Activated CD8-positive, alpha-beta memory T cell treated with anti-CD3 and anti-CD28 coated beads, Interleukin-2, amount 10 ng/mL, durations not matched to agents 7 days and 5 days (primary cell): ENCODE results near the gene HABP2. TPM values are rescaled to one million over a fixed set of nuclear protein-coding genes. Genes with fewer than 3 reads are reported as not detected.

Experiments used
- ATAC-seq: fragments of 150-1000 bp; cut with Tn5 transposase; one replicate; pipeline ENCODE4 v1.10.0; 2021; ENCODE audit warnings: moderate library complexity
- CTCF ChIA-PET: fragments of 350-600 bp; sonication (Branson Sonifier 250); formaldehyde crosslinking; loops from one replicate; lab custom pipeline; 2021; ENCODE audit warnings: antibody characterized with exemption; lab: Charles Lee
- DNase-seq: peaks from one replicate; pipeline ENCODE4 v3.0.0-alpha.2; 2020
- H3K27ac Mint-ChIP-seq: one replicate; pipeline ENCODE4 v1.8.0; 2021; ENCODE audit warnings: mild to moderate bottlenecking, mixed read lengths
- H3K27me3 Mint-ChIP-seq: one replicate; pipeline ENCODE4 v1.8.0; 2021; ENCODE audit warnings: mixed read lengths
- H3K36me3 Mint-ChIP-seq: one replicate; pipeline ENCODE4 v1.8.0; 2021; ENCODE audit warnings: mild to moderate bottlenecking, mixed read lengths
- H3K4me1 Mint-ChIP-seq: one replicate; pipeline ENCODE4 v1.8.0; 2021; ENCODE audit warnings: mixed read lengths
- H3K4me3 Mint-ChIP-seq: one replicate; pipeline ENCODE4 v1.8.0; 2021; ENCODE audit warnings: mild to moderate bottlenecking, moderate library complexity, mixed read lengths
- H3K9me3 Mint-ChIP-seq: one replicate; pipeline ENCODE4 v1.8.0; 2022; ENCODE audit warnings: low read depth, mixed read lengths
- total RNA-seq, 2 experiments: library from RNA; stranded (reverse); gene quantifications; one replicate each; pipeline ENCODE4 v1.2.3, GENCODE V29; 2021

HABP2 gene
- total RNA-seq, 2 experiments from 2014 or later: not detected

DNA sequence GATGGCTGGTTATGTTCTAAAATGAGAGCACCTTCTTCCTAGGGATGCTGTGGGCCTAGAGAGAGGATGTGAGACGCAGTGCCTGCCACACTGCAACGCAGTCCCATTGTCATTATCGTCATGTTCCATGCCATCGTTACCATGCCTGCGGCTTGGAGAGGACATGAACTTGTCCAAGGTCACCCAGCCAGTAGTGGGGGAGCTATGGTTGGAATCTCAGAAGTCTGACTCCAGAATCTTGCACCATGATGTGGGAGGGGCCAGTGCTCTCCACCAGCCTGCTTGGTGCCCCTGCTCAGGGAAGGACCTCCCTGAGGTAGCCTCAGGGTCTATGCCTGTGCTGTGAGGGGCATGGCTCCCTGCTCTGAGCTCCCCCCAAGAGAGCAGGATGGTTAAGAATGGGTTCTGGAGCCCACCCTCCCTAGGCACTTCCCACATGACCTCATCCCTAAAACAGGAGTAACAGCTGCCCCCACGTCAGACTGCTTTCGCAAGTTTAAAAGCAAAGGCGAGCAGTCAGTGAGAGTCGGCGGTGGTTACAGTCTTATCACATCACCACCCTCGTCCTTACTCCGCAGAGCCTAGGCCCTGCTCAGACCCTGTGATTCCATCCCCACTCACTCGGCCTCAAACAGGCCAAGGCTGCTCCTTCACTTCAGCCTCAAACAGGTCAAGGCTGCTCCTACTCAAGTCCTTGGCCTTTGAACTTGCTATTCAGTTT is 50.4 kb downstream of the HABP2 start:
- no peaks in the 10 kb centered on the region for H3K36me3 Mint-ChIP-seq
- ATAC-seq (no peak), DNase-seq (no peak)
- H3K27ac Mint-ChIP-seq: no peak overlapping the region
- H3K4me1 Mint-ChIP-seq: no peaks in the 10 kb centered on the region
- no peaks in the 10 kb centered on the region for H3K9me3 Mint-ChIP-seq
- H3K27me3 Mint-ChIP-seq: peaks cover 24% of the 10 kb centered on the region
- H3K4me3 Mint-ChIP-seq: no peak overlapping the region
- CTCF ChIA-PET: no interaction called here

DNA sequence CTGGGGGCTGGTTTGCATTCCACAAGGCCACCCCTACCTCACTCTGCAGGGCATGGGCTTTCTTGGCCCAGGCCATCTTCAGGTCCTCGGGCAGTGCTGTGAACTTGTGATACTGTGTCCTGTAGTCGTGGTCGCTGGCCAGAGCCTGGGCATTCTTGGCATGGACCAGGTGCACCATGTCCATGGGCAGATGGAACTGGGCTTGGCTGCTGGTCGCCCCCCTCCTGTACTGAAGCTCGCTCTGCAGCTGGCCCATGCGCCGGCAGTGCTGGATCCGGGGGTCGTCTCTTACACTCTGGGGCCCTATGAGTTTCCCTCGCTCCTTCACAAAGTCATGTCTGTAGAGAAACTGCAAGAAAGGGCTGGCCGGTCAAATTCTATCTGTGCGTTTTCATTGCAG is 51.7 kb downstream of the HABP2 start:
- no peak overlapping the region for H3K4me3 Mint-ChIP-seq
- no peaks in the 10 kb centered on the region for H3K4me1 Mint-ChIP-seq
- H3K36me3 Mint-ChIP-seq: no peaks in the 10 kb centered on the region
- H3K27me3 Mint-ChIP-seq: peaks cover 20% of the 10 kb centered on the region
- H3K9me3 Mint-ChIP-seq: no peaks in the 10 kb centered on the region
- ATAC-seq: no peak
- H3K27ac Mint-ChIP-seq: no peak overlapping the region
- CTCF ChIA-PET: no interaction called here
- no peak for DNase-seq

DNA sequence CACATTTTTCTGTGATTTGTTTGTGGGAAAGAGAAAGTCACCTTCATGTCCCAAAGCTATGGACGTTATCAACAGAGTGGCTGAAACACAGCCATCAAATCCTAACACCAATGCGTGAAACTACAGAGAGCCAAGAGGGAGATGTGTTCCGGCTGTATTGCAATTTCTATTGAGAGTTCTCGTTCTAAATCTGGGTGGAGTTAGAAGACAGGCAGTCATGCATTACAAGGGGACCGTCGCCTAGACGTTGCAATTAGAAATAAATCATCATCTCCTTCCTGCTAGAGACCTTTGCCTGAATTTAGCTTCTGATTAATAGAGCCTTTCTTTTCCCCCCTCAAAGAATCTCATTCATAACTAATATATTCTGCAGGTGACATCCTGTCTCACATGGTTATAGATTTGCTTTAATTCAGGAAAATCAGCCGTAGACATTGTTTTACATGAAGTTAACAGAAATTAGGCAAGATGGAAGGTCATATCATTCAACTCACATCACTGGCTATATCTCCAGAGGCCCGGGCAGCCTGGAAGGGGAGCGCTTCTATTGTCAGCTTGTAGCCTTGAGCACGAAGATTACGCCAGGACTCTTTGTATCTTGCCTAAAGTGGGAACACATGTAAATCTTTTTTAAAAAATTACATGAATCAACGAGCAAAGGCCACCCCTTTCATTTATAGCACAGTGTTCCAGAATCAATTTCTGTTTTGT is 52.6 kb downstream of the HABP2 start:
- DNase-seq (no peak), ATAC-seq (no peak)
- Mint-ChIP-seq H3K4me3 (no peak overlapping the region), H3K27ac (no peak overlapping the region), H3K27me3 (peaks cover 21% of the 10 kb centered on the region), H3K9me3 (no peaks in the 10 kb centered on the region), H3K36me3 (no peaks in the 10 kb centered on the region), H3K4me1 (no peaks in the 10 kb centered on the region)
- CTCF ChIA-PET: no interaction called here

DNA sequence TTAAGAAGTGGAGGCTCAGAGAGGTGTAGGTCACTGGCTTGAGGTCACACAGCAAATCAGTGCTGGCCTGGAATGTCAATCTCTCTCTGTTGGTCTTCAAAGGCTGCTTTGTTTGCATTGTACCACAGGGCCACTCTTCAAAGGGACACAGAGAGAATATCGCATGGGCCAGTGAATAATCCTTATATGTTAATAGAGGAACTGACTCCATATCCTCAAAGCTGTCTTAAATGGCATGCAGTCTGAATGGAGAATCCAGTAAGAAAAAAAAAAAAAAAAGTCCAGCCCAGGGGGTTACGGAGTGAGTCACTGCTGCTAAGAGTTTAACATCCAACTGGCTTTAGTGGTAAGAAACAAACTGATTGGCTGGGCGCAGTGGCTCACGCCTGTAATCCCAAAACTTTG is 56.9 kb downstream of the HABP2 start:
- CTCF ChIA-PET: no interaction called here
- H3K27ac Mint-ChIP-seq: no peak overlapping the region
- ATAC-seq (no peak), DNase-seq (no peak)
- H3K4me3 Mint-ChIP-seq: no peak overlapping the region
- peaks cover 41% of the 10 kb centered on the region for H3K27me3 Mint-ChIP-seq
- no peaks in the 10 kb centered on the region for H3K36me3 Mint-ChIP-seq
- H3K9me3 Mint-ChIP-seq: no peaks in the 10 kb centered on the region
- no peaks in the 10 kb centered on the region for H3K4me1 Mint-ChIP-seq

DNA sequence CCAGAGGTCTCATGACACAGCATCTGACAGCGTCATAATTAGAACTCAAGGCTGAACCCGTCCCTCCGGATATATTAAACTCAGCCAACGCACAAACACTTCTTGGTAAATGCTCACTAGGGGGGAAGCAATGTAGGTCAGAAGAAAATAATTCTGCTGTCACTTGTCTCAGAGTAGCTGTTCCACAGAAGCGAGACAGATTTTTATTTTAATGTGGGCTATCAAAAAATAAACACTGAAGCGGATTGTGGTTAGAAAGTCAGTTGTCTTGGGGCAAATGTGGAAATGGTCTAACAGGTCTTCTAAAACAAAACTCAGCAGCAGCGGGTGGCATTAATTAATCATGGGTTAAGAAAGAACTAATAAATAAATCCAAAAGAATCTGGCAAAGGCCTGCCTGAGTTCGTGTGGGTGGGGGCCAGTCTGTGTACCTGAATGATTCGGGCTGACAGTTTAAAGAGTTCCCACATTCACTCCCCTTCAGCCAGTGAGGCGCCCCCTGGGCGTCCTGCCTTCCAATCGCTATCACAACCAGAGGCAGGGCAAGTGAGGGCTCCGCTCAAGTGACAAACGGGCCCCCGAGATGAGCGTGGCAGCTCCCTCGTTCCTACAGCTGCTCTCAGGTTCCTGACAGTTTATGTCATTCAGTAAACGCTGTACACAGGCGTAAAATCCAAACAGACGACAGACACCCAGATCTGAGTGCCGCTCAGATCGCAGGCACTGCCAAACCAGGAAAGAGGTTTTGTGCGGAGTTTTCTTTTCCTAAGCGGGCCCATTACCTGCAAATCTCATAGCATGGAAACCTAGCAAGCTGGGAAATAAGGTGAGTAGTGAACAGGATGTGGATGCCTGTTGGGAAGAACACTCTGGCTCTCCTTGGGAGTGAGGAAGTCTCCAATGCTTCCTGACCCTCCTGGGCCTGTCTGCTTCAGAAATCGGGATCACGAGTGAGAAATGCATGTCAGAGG is 58.1 kb downstream of the HABP2 start:
- no peak for ATAC-seq
- CTCF ChIA-PET: no interaction called here
- no peak overlapping the region for H3K4me3 Mint-ChIP-seq
- no peaks in the 10 kb centered on the region for H3K36me3 Mint-ChIP-seq
- no peak for DNase-seq
- peaks cover 46% of the 10 kb centered on the region for H3K27me3 Mint-ChIP-seq
- no peaks in the 10 kb centered on the region for H3K9me3 Mint-ChIP-seq
- no peaks in the 10 kb centered on the region for H3K4me1 Mint-ChIP-seq
- no peak overlapping the region for H3K27ac Mint-ChIP-seq

DNA sequence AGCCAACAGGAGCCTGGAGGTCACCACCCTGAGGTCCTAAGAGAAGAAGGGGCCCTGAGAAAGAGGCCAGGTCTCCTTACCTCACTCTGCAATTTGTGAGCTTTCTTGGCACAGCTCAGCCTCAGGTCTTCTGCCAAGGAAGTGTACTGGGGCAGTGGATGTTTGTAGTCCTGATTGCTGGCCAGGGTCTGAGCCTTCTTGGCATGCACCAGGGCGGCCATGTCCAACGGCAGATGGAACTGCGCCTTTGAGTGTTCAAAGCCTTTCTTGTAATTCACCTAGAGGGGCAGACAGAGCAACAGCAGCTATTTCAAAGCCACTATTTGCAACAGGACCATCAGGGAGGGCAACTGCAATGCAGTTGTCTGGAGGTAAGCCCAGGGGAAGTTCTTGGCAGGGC is 59.3 kb downstream of the HABP2 start:
- H3K9me3 Mint-ChIP-seq: no peaks in the 10 kb centered on the region
- ATAC-seq (no peak), DNase-seq (no peak)
- CTCF ChIA-PET: no interaction called here
- H3K27me3 Mint-ChIP-seq: peaks cover 58% of the 10 kb centered on the region
- H3K27ac Mint-ChIP-seq: no peak overlapping the region
- no peaks in the 10 kb centered on the region for H3K36me3 Mint-ChIP-seq
- no peak overlapping the region for H3K4me3 Mint-ChIP-seq
- H3K4me1 Mint-ChIP-seq: no peaks in the 10 kb centered on the region

DNA sequence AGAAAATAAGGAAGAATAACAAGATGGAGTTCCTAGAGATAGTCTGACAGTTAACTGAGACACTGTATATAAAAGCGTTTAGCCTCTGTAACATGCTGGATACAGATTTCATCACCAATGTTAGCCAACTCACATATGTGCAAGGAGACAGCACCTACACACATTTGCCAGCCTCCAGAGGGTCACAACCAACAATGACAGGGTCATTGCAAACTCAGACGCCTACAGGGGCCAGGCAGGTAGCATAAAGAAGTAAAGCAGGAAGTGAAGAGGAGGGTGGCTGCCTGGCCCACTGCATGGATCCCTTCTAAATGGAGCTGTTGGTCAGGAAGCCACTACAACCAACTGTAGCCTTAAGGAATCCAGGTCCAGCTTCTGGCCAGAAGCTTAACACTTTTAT is 60.6 kb downstream of the HABP2 start:
- Mint-ChIP-seq H3K27ac (no peak overlapping the region), H3K4me1 (no peaks in the 10 kb centered on the region), H3K36me3 (no peaks in the 10 kb centered on the region), H3K27me3 (peaks cover 59% of the 10 kb centered on the region), H3K4me3 (no peak overlapping the region), H3K9me3 (no peaks in the 10 kb centered on the region)
- CTCF ChIA-PET: no interaction called here
- no peak for DNase-seq
- ATAC-seq: no peak

DNA sequence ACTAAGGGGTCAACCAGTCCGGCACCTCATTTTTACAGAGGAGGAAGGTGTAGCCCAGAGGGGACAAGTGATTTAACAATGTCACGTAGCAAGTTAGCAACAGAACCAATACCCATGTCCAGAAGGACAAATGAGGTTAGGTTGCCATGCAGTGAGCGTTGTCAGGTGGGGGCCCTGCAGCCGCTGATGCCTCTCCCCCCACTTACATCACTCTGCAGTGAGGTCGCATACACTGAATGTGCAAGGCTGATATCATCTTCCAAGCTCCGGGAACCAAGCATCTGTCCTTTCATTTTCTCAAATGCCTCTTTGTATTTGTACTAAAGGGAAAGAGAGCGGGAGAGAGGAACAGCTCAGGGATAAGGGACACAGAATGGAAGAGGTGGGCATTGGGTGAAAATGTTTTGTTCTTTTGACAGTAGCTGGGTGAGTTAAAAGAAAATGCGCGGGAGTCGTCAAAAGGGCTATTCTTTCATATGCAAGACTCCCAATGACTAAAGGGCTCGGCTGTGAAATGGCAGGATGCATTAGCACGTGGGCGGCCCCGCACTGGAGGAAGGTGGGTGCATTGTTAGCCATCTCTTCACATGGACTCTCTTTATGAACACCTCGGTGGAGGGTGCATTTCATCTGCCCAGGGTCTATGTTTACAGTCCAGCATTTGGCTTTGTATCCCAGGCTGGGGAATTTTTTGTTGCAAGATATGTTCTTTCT is 61.3 kb downstream of the HABP2 start:
- H3K36me3 Mint-ChIP-seq: no peaks in the 10 kb centered on the region
- CTCF ChIA-PET: no interaction called here
- H3K27me3 Mint-ChIP-seq: peaks cover 62% of the 10 kb centered on the region
- no peaks in the 10 kb centered on the region for H3K9me3 Mint-ChIP-seq
- no peaks in the 10 kb centered on the region for H3K4me1 Mint-ChIP-seq
- DNase-seq: no peak
- no peak for ATAC-seq
- H3K27ac Mint-ChIP-seq: no peak overlapping the region
- H3K4me3 Mint-ChIP-seq: no peak overlapping the region

DNA sequence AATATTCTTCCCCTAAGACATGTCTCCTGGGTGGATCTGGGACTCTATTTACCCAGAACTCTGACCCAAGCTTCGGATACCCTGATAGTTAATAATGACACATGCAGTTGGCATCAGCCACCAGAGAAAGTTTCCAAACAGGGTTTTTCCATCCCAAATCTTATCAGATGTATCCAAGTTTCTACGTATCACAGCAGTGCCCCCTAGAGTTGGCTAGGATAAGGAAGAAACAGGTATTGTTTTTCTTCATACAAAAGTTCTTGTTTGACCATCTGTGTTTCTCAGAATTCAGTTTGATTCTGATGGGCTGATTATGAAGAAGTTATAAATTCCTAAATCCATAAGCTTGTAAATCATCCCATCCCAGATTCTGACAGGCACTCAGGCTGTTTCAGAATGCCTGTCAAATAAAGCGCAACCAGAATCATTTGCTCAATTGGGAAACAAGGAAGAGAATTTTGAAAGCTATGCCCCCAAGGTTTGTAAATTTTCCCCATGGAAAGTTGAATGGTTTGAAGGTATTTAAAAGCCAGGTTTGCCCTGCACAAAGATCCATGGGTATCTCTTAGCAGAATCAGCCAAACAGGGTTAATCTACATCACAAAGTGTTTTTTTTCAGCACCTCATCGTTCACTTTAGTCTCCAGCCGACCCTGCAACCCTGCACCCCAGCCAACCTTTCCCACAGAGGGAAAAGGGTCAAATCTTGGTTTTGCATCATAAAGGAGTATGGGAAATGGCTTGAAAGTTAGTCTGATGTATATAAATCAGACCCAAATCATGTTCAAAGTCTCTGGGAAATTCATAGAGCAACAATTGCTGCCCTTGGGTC is 63.6 kb downstream of the HABP2 start:
- H3K27me3 Mint-ChIP-seq: peaks cover 65% of the 10 kb centered on the region
- no peak overlapping the region for H3K27ac Mint-ChIP-seq
- CTCF ChIA-PET: no interaction called here

DNA sequence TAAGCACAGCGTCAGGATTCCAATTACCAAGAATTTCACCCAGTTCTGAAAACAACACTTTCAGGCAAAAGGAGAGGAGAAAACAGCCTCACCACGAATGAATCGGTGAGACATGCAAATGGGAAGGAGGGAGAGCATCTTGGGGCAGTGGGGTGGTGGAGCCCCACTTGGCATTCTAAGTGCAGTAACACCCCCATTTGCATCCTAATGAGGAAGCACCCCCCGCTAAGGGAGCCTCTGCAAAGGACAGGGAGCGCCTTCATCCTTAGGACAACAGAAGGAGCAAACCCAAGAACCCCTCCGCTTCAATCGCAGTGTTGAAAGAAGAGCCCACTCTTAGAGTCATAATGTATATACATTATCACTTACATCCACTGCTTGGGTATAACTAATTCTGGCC is 64.2 kb downstream of the HABP2 start:
- DNase-seq (no peak), ATAC-seq (no peak)
- Mint-ChIP-seq H3K4me1 (no peaks in the 10 kb centered on the region), H3K36me3 (no peaks in the 10 kb centered on the region), H3K27me3 (peaks cover 60% of the 10 kb centered on the region), H3K9me3 (no peaks in the 10 kb centered on the region), H3K4me3 (no peak overlapping the region), H3K27ac (no peak overlapping the region)
- CTCF ChIA-PET: no interaction called here

More for the DNA sequence above, 63.6 kb downstream of the HABP2 start:
- DNase-seq (no peak), ATAC-seq (no peak)
- Mint-ChIP-seq H3K9me3 (no peaks in the 10 kb centered on the region), H3K4me3 (no peak overlapping the region), H3K36me3 (no peaks in the 10 kb centered on the region), H3K4me1 (no peaks in the 10 kb centered on the region)

DNA sequence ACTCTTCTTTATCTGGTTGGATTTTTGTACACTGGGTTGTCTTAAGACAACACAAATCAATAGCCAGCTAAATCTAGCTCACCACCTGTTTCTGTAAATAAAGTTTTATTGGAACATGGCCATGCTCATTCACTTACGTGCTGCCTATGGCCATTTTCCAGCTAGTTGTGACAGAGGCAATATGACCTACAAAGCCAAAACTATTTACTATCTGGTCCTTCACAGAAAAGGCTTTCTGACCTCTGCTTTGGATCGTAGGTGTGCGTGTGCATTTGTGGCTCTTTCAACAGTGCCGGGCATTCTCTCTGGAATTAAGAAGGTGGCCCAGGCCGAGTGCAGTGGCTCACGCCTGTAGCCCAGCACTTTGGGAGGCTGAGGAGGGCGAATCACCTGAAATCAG is 65.5 kb downstream of the HABP2 start:
- Mint-ChIP-seq H3K4me3 (no peak overlapping the region), H3K9me3 (no peaks in the 10 kb centered on the region), H3K4me1 (no peaks in the 10 kb centered on the region), H3K27ac (no peak overlapping the region), H3K36me3 (no peaks in the 10 kb centered on the region), H3K27me3 (peaks cover 54% of the 10 kb centered on the region)
- no peak for ATAC-seq
- no peak for DNase-seq
- CTCF ChIA-PET: no interaction called here

DNA sequence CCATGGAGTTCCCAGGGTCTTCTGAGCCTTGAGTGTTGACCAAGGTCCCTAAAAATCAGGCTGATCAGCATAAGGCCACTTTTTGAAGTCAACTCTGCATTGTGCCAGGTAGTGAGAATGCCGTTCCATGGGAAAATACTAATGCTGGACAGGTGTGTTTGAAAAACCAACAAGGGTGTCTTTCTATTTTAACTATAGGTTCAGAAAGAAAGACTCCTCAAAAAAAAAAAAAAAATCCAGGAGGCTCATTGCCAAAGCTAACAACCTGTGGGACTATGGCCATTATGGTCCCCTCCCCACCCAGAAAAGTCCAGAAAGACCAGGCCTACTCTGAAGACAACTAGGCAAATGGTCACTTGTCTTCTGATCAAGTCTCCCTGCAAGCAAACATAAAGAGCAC is 66.5 kb downstream of the HABP2 start:
- Mint-ChIP-seq H3K4me1 (no peaks in the 10 kb centered on the region), H3K27ac (no peak overlapping the region), H3K27me3 (peaks cover 53% of the 10 kb centered on the region), H3K4me3 (no peak overlapping the region), H3K9me3 (no peaks in the 10 kb centered on the region), H3K36me3 (no peaks in the 10 kb centered on the region)
- DNase-seq: no peak
- ATAC-seq: no peak
- CTCF ChIA-PET: no interaction called here
